Uterus (tissue), 4 donors: Measurements from ENCODE around the gene IL23A. TPM values are rescaled to one million over a fixed set of nuclear protein-coding genes. Genes with fewer than 3 reads are reported as not detected.

Source experiments
- DNase-seq, 2 donors: peaks; one replicate each; pipeline ENCODE4 v3.0.0-alpha.2; 2019 to 2020
- H3K27ac ChIP-seq, 2 donors: fragments of 200-600 bp; sonication (generic); 1 replicate in 1 of 2; 2 replicates in 1 of 2; pipeline ENCODE4 v1.5.1; 2016 to 2018
- H3K27me3 ChIP-seq, 2 donors: fragments of 200-600 bp; sonication (generic); one replicate each; pipeline ENCODE4 v1.5.1; 2018 to 2019; ENCODE audit warnings: control low read depth in 1 of 2
- H3K36me3 ChIP-seq, 2 donors: fragments of 200-600 bp; sonication (generic); one replicate each; pipeline ENCODE4 v1.5.1; 2019; ENCODE audit warnings: control low read depth in 1 of 2
- H3K4me1 ChIP-seq, 2 donors: fragments of 200-600 bp; sonication (generic); one replicate each; pipeline ENCODE4 v1.5.1; 2018 to 2019; ENCODE audit warnings: control low read depth in 1 of 2
- H3K4me3 ChIP-seq, 2 donors: fragments of 200-600 bp; sonication (generic); 1 replicate in 1 of 2; 2 replicates in 1 of 2; pipeline ENCODE4 v1.5.1; 2018 to 2019; ENCODE audit warnings: mild to moderate bottlenecking in 1 of 2
- H3K9me3 ChIP-seq, 2 donors: fragments of 200-600 bp; sonication (generic); one replicate each; pipeline ENCODE4 v1.5.1; 2019; ENCODE audit warnings: control low read depth in 1 of 2
- POLR2A ChIP-seq, 2 donors: fragments of 450-650 bp; IDR thresholded peaks; one replicate each; pipeline ENCODE4 v1.6.1; 2016; ENCODE audit warnings: antibody characterized with exemption in 2 of 2, mild to moderate bottlenecking in 1 of 2, moderate library complexity in 1 of 2
- intact Hi-C: fragments of 100-400 bp; cut with DNase I; formaldehyde crosslinking; loops from one replicate; pipeline ENCODE4 v1.15.1; 2023; ENCODE audit warnings: low total_unique reads
- total RNA-seq, 4 donors: library from RNA; depleted of rRNA in 3 of 4; stranded (reverse); fragments of >200 nt in 3 of 4; gene quantifications; one replicate each; pipeline versions ENCODE4 v1.1.0 to v1.2.4, GENCODE V29; 2014 to 2023
- TF ChIP-seq, protein P1 (sequence below), 4 experiments: fragments of 200-600 bp in 2 of 4; fragments of 450-650 bp in 2 of 4; sonication (generic) in 2 of 4; IDR thresholded peaks; one replicate each; pipeline ENCODE4 v1.5.1; 2016 to 2019; ENCODE audit warnings: antibody characterized with exemption in 4 of 4, mild to moderate bottlenecking in 2 of 4, moderate library complexity in 1 of 4
- donor health status: DM: yes; HTN: yes; CAD: no.

IL23A gene
- total RNA-seq, 4 donors from 2014 or later = 0.97 TPM; not detected in 3

DNA sequence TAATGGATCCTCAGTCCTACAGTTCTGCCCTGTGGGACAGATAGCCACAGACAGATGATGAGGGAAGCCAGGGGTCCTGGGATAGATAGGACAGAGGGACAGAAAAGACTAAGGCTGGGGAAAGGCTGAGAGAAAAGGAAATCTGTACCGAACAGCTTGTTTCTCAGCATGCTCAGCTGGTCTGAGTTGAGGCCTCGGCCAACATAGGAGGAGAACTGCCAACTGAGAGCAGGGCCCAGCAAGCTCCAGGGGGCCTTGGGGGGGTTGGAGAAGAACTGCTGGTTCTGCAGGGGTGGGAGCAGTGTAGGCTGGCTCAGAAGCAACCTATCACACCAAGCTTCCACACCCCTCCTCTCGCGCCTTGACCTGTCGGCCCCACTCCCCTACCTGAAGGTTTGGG, 10.1 kb downstream of the IL23A start:
- DNase-seq = no peak
- Histone ChIP-seq H3K27me3 (no peaks in the 10 kb centered on the region), H3K4me1 (no peaks in the 10 kb centered on the region), H3K36me3 (no peaks in the 10 kb centered on the region), H3K4me3 (no peak overlapping the region), H3K9me3 (no peaks in the 10 kb centered on the region), H3K27ac (no peak overlapping the region)
- intact Hi-C loops = no loop called here
- TF ChIP-seq, protein P1, sequence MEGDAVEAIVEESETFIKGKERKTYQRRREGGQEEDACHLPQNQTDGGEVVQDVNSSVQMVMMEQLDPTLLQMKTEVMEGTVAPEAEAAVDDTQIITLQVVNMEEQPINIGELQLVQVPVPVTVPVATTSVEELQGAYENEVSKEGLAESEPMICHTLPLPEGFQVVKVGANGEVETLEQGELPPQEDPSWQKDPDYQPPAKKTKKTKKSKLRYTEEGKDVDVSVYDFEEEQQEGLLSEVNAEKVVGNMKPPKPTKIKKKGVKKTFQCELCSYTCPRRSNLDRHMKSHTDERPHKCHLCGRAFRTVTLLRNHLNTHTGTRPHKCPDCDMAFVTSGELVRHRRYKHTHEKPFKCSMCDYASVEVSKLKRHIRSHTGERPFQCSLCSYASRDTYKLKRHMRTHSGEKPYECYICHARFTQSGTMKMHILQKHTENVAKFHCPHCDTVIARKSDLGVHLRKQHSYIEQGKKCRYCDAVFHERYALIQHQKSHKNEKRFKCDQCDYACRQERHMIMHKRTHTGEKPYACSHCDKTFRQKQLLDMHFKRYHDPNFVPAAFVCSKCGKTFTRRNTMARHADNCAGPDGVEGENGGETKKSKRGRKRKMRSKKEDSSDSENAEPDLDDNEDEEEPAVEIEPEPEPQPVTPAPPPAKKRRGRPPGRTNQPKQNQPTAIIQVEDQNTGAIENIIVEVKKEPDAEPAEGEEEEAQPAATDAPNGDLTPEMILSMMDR (IDR thresholded peaks at IDR 0.05) = no peak
- TF ChIP-seq POLR2A (IDR thresholded peaks at IDR 0.05) = no peak

DNA sequence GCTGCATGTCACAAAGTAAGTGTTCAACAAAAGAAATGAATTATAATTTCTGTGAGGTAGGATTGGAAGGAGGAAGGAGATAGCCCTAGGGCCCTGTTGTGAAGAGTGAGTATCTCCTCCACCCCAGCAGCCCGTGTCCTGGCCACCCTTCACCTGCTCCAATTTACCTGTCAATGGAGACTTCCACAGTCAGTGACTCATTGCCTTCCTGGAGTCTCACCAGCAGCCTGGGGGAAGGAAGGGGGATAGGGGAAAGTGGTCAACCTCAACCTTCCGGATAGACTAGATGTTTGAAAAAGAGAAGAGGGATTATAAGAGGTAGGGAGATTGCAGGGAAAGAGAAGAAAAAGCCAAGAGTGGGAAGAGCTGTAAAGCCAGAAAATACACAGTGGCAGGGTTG, 12.0 kb downstream of the IL23A start:
- Histone ChIP-seq H3K27ac (no peak overlapping the region), H3K9me3 (no peaks in the 10 kb centered on the region), H3K4me3 (no peak overlapping the region), H3K4me1 (no peaks in the 10 kb centered on the region), H3K36me3 (no peaks in the 10 kb centered on the region), H3K27me3 (no peaks in the 10 kb centered on the region)
- intact Hi-C loops = no loop called here
- no peak for DNase-seq
- no peak for TF ChIP-seq POLR2A (IDR thresholded peaks at IDR 0.05)
- TF ChIP-seq, protein P1 (IDR thresholded peaks at IDR 0.05) = no peak

DNA sequence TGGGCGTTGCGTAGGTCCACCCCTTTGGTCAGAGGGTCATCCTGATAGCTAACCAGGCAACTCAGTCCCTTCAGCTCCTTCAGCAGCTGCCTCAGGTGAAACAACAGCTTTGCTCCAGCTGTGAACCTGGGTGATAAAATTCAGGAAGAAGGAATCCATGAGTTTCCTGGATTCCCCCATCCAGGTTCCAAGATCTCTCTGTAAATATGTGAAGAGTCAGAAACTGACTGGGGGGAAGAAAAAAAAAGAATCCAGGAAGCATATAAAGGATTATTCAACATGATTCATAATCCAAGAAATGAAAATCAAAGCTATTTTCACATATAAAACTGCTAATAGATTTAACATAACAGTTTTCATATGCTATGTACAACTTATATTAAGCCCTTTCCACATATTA, 12.6 kb downstream of the IL23A start:
- Histone ChIP-seq H3K4me1 (no peaks in the 10 kb centered on the region), H3K27me3 (no peaks in the 10 kb centered on the region), H3K9me3 (no peaks in the 10 kb centered on the region), H3K27ac (no peak overlapping the region), H3K4me3 (no peak overlapping the region), H3K36me3 (no peaks in the 10 kb centered on the region)
- no peak for DNase-seq
- TF ChIP-seq POLR2A (IDR thresholded peaks at IDR 0.05) = no peak
- TF ChIP-seq, protein P1 (IDR thresholded peaks at IDR 0.05) = no peak
- intact Hi-C loops = no loop called here

DNA sequence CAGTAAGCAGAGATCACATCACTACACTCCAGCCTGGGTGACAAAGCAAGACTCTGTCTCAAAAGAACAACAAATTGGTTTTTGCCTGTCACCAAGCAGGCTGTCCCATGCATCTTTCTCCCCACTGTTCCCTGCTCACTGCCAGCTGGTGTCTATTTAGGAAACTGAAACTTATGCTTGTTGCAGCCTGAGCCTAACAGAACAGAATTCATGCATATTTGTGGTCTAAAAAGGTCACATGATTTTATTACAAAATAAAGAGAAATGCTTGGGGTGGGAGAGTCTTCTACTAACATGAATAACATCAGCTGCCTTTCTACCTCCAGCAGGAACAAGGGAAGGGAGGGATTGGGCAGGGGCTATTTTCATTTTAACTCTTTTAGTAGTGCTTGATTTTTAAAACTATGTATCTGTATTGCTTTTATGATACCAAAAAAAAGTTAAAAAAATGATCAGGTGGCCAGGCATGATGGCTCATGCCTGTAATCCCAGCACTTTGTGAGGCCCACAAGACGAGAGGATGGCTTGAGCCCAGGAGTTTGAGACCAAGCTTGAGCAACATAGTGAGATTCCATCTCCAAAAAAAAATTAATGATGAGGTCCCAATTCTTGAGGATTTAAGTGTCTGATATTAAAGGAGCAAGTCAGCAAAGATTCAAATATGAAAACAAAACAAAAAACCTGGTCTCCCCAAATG, 20.3 kb downstream of the IL23A start:
- Histone ChIP-seq H3K36me3 (no peaks in the 10 kb centered on the region), H3K4me3 (peak overlapping the region; percentile 72 to 81), H3K27me3 (no peaks in the 10 kb centered on the region), H3K27ac (peak overlapping the region; percentile 85 to 87), H3K4me1 (peaks cover 0 to 4% of the 10 kb centered on the region in 2 donors), H3K9me3 (no peaks in the 10 kb centered on the region)
- DNase-seq = no peak
- peak in 1 of 2 donors; percentile 20 for TF ChIP-seq POLR2A (IDR thresholded peaks at IDR 0.05)
- TF ChIP-seq, protein P1 (IDR thresholded peaks at IDR 0.05) = no peak
- intact Hi-C loops = no loop called here

DNA sequence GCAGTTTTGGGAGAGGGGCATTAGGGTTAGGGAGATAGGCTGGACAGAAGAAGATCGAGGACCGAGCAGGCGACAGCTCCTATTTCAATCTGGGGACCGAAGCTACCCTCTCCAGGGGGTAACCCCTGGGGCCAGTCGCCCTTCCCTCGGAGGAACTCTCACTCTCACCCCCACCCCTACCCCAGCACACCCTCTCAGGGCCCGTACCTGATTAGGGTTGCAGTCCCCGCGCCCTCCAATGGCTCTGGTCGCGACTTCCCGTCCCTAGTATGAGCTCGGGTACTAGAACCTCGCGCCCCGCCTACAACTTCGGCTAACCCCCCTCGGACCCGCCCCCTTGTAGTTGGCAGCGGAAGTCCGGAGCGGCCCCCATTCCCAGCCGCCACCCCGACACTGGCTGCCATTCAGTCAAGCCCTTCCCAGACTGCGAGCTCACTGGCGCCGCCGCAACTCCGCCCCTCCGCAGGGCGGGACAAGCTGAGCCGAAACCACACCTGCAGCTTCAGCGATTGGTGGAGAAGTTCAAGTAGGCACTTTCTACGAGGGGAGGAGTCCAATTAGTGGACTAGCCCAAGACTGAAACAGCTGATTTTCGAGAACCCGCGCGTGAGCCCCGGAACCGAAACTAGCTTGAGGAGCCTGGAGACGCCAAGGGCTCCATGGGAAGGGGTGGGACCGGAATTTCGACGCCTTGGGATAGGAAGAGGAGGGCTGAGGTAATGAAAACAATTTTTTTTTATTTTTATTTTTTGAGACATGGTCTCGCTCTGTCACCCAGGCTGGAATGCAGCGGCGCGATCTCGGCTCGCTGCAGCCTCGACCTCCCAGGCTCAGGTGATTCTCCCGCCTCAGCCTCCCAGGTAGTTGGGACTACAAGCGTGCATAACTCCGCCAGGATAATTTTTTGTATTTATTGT, 21.4 kb downstream of the IL23A start, which contains the start of gene STAT2:
Gene STAT2, minus strand, starts transcription at position 257 of the 917 bp plus-strand sequence. CDS start 3,536 bp downstream, outside the sequence.
- DNase-seq = peak; percentile 99
- H3K36me3 ChIP-seq = no peaks in the 10 kb centered on the region
- H3K27me3 ChIP-seq = no peaks in the 10 kb centered on the region
- intact Hi-C loops = no loop called here
- peak within 1 kb of the TSS; percentile 72 to 81 for H3K4me3 ChIP-seq
- H3K27ac ChIP-seq = peak within 1 kb of the TSS; percentile 94 to 98
- no peaks in the 10 kb centered on the region for H3K9me3 ChIP-seq
- peaks cover 0 to 4% of the 10 kb centered on the region in 2 donors for H3K4me1 ChIP-seq
- TF ChIP-seq, protein P1 (IDR thresholded peaks at IDR 0.05) = no peak
- TF ChIP-seq POLR2A (IDR thresholded peaks at IDR 0.05) = peak; percentile 64 to 69
